GM18508 (cell line): ENCODE results near the gene LMTK3.

Source experiments
- ATAC-seq: cut with Tn5 transposase; IDR thresholded peaks from one replicate; pipeline ENCODE4 v1.9.1; 2021; ENCODE audit warnings: moderate number of reproducible peaks; ENCODE audit not compliant: insufficient read depth, unreplicated experiment

The LMTK3 gene

GRCh38 chr19:48508729-48509411 lies 2.8 kb downstream of the LMTK3 start:
- no peak for ATAC-seq

GRCh38 chr19:48507911-48508439 lies 3.7 kb downstream of the LMTK3 start:
- ATAC-seq: no peak

- ATAC-seq: no peak
Measured at GRCh38 chr19:48506138-48506733, 5.4 kb downstream of the LMTK3 start.

GRCh38 chr19:48502350-48503018 lies 9.2 kb downstream of the LMTK3 start:
- ATAC-seq: no peak

GRCh38 chr19:48501494-48502349 lies 9.9 kb downstream of the LMTK3 start:
- no peak for ATAC-seq

- no peak for ATAC-seq
Measured at GRCh38 chr19:48500830-48501493, 10.7 kb downstream of the LMTK3 start.

GRCh38 chr19:48499316-48500090 lies 12.1 kb downstream of the LMTK3 start:
- ATAC-seq: no peak

- no peak for ATAC-seq
Measured at GRCh38 chr19:48498595-48499311, 12.9 kb downstream of the LMTK3 start.

GRCh38 chr19:48497728-48498594 lies 13.7 kb downstream of the LMTK3 start:
- ATAC-seq: no peak

- no peak for ATAC-seq
Measured at GRCh38 chr19:48496959-48497727, 14.5 kb downstream of the LMTK3 start.

GRCh38 chr19:48495396-48495795 lies 16.2 kb downstream of the LMTK3 start:
- no peak for ATAC-seq

GRCh38 chr19:48493718-48494401 lies 17.8 kb downstream of the LMTK3 start:
- no peak for ATAC-seq

- ATAC-seq: peak; percentile 44
Measured at GRCh38 chr19:48492925-48493717, 18.5 kb downstream of the LMTK3 start.

GRCh38 chr19:48491793-48492123 lies 19.9 kb downstream of the LMTK3 start:
- ATAC-seq: no peak

- ATAC-seq: no peak
Measured at GRCh38 chr19:48490981-48491792, 20.4 kb downstream of the LMTK3 start.
